Measurements from ENCODE around the gene SEMA3F. TPM values are rescaled to one million over a fixed set of nuclear protein-coding genes. Genes with fewer than 3 reads are reported as not detected.

The SEMA3F gene
- total and polyA plus RNA-seq, 2 donors (not counting 1 experiment from before 2014, with no cell fraction given): 5.1 to 9.7 TPM

DNA sequence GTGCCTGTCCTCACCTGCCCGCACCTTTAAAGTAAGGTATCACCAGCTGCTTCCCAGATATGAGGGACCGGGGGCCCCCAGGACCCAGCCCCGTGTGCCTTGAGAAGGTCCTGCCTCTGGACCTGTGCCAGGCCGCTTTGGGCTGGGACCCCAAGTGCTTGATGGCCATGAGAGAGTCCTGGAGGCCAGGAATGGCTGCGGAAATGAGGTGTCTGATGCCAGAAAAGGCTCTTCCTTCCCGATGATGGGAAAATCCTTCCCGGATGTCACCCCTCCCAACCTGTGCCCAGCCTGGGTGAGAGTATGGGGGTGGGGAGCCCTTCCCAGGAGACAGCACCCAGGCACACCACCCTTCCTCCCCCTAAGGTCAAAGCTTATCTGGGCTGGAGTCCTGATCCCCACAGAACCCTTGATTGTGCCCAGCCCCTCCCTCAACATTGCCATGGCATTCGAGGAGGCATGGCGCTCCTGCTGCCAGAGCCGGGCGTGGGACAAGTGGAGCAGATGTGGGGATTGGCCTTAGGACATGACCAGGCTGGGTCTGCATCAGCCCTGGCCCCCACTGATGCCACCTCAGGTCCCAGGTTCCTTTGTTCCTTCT lies 14.2 kb downstream of the SEMA3F start:
- Histone ChIP-seq H3K4me3 (replicated peaks in 1 of 4; ENCODE audit: control extremely low read depth in 1 of 4, insufficient read depth in 1 of 4, low read depth in 3 of 4, low read length in 4 of 4) (no peak overlapping the region), H2AFZ (ENCODE audit: low read length) (no peak overlapping the region), H3K36me3 (ENCODE audit: control insufficient read depth, insufficient read depth, low read length) (no peaks in the 10 kb centered on the region), H3K9me3 (ENCODE audit: control insufficient read depth, insufficient read depth, low read depth, low read length) (no peaks in the 10 kb centered on the region), H3K4me2 (ENCODE audit: extremely low read depth, insufficient read depth, low read length) (no peak overlapping the region), H3K27me3 (ENCODE audit: control insufficient read depth, insufficient read depth, low read length) (no peaks in the 10 kb centered on the region), H3K9ac (ENCODE audit: insufficient read depth, low read length) (no peak overlapping the region), H3K4me1 (ENCODE audit: control insufficient read depth, extremely low read depth, insufficient read depth, low read length) (peaks cover 20% of the 10 kb centered on the region), H4K20me1 (ENCODE audit: control insufficient read depth, extremely low read depth, insufficient read depth, low read length) (no peaks in the 10 kb centered on the region), H3K79me2 (ENCODE audit: control insufficient read depth, insufficient read depth, low read length) (no peaks in the 10 kb centered on the region), H3K27ac (ENCODE audit: insufficient read depth, low read length) (no peak overlapping the region)
- TF ChIP-seq, protein P1, sequence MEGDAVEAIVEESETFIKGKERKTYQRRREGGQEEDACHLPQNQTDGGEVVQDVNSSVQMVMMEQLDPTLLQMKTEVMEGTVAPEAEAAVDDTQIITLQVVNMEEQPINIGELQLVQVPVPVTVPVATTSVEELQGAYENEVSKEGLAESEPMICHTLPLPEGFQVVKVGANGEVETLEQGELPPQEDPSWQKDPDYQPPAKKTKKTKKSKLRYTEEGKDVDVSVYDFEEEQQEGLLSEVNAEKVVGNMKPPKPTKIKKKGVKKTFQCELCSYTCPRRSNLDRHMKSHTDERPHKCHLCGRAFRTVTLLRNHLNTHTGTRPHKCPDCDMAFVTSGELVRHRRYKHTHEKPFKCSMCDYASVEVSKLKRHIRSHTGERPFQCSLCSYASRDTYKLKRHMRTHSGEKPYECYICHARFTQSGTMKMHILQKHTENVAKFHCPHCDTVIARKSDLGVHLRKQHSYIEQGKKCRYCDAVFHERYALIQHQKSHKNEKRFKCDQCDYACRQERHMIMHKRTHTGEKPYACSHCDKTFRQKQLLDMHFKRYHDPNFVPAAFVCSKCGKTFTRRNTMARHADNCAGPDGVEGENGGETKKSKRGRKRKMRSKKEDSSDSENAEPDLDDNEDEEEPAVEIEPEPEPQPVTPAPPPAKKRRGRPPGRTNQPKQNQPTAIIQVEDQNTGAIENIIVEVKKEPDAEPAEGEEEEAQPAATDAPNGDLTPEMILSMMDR (conservative IDR thresholded peaks at IDR 0.05 in 1 of 2, IDR thresholded peaks at IDR 0.05 in 1 of 2; ENCODE audit: low read depth in 1 of 2, low read length in 2 of 2): no peak
- no peak for TF ChIP-seq EZH2 (IDR thresholded peaks at IDR 0.05; ENCODE audit: low read length, missing control alignments)
- no peak for DNase-seq (ENCODE audit: low read depth in 2 of 2)

DNA sequence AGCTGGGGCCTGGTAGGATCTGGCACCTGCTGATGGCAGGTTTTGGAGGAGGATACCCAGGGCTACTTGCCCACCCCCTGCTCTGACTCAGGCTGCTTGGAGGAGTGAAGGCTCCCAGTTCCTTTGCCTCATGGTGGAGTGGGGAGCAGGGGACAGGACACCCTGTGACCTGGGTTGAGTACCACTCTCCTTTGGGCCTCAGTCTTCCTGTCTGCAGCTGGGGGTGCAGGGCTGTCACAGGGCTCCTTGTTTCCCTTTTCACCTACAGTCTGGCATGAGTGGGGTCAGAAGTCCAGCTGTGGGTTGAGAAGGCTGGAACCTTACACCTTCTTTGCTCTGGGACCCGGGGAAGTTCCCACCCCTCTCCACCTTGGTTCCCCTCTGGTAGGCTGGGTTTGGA lies 14.7 kb downstream of the SEMA3F start:
- no peaks in the 10 kb centered on the region for H3K79me2 ChIP-seq (ENCODE audit: control insufficient read depth, insufficient read depth, low read length)
- DNase-seq (ENCODE audit: low read depth in 2 of 2): no peak
- no peaks in the 10 kb centered on the region for H4K20me1 ChIP-seq (ENCODE audit: control insufficient read depth, extremely low read depth, insufficient read depth, low read length)
- H2AFZ ChIP-seq (ENCODE audit: low read length): no peak overlapping the region
- H3K9ac ChIP-seq (ENCODE audit: insufficient read depth, low read length): no peak overlapping the region
- H3K27me3 ChIP-seq (ENCODE audit: control insufficient read depth, insufficient read depth, low read length): no peaks in the 10 kb centered on the region
- no peak for TF ChIP-seq EZH2 (IDR thresholded peaks at IDR 0.05; ENCODE audit: low read length, missing control alignments)
- TF ChIP-seq, protein P1 (conservative IDR thresholded peaks at IDR 0.05 in 1 of 2, IDR thresholded peaks at IDR 0.05 in 1 of 2; ENCODE audit: low read depth in 1 of 2, low read length in 2 of 2): no peak
- no peak overlapping the region for H3K4me3 ChIP-seq (replicated peaks in 1 of 4; ENCODE audit: control extremely low read depth in 1 of 4, insufficient read depth in 1 of 4, low read depth in 3 of 4, low read length in 4 of 4)
- no peak overlapping the region for H3K4me2 ChIP-seq (ENCODE audit: extremely low read depth, insufficient read depth, low read length)
- H3K27ac ChIP-seq (ENCODE audit: insufficient read depth, low read length): no peak overlapping the region
- no peaks in the 10 kb centered on the region for H3K36me3 ChIP-seq (ENCODE audit: control insufficient read depth, insufficient read depth, low read length)
- H3K9me3 ChIP-seq (ENCODE audit: control insufficient read depth, insufficient read depth, low read depth, low read length): no peaks in the 10 kb centered on the region
- peaks cover 14% of the 10 kb centered on the region for H3K4me1 ChIP-seq (ENCODE audit: control insufficient read depth, extremely low read depth, insufficient read depth, low read length)

DNA sequence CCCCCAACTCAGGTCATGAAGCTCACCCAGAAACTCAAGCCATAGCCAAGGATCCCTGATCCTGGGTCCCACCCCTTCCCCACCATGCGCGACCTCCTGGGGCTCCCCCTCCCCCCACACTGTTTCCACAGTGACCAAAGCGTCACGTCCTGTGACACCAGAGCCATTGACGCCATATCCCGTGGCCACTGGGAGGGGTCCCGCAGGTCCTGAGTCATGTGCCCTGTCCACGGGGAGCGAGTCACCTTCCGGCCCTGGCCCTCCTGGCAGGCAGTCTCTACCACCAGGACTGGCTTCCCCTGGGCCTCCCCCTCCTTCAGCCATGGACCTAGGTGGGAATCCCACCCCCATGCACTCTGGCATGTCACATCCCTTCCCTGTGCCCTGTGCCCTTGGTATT lies 15.6 kb downstream of the SEMA3F start:
- no peak for TF ChIP-seq EZH2 (IDR thresholded peaks at IDR 0.05; ENCODE audit: low read length, missing control alignments)
- TF ChIP-seq, protein P1 (conservative IDR thresholded peaks at IDR 0.05 in 1 of 2, IDR thresholded peaks at IDR 0.05 in 1 of 2; ENCODE audit: low read depth in 1 of 2, low read length in 2 of 2): no peak
- no peaks in the 10 kb centered on the region for H3K36me3 ChIP-seq (ENCODE audit: control insufficient read depth, insufficient read depth, low read length)
- H3K4me2 ChIP-seq (ENCODE audit: extremely low read depth, insufficient read depth, low read length): no peak overlapping the region
- no peak overlapping the region for H3K9ac ChIP-seq (ENCODE audit: insufficient read depth, low read length)
- H3K79me2 ChIP-seq (ENCODE audit: control insufficient read depth, insufficient read depth, low read length): no peaks in the 10 kb centered on the region
- H4K20me1 ChIP-seq (ENCODE audit: control insufficient read depth, extremely low read depth, insufficient read depth, low read length): no peaks in the 10 kb centered on the region
- H3K4me3 ChIP-seq (replicated peaks in 1 of 4; ENCODE audit: control extremely low read depth in 1 of 4, insufficient read depth in 1 of 4, low read depth in 3 of 4, low read length in 4 of 4): no peak overlapping the region
- H3K9me3 ChIP-seq (ENCODE audit: control insufficient read depth, insufficient read depth, low read depth, low read length): no peaks in the 10 kb centered on the region
- peaks cover 7% of the 10 kb centered on the region for H3K4me1 ChIP-seq (ENCODE audit: control insufficient read depth, extremely low read depth, insufficient read depth, low read length)
- H3K27ac ChIP-seq (ENCODE audit: insufficient read depth, low read length): no peak overlapping the region
- no peak overlapping the region for H2AFZ ChIP-seq (ENCODE audit: low read length)
- DNase-seq (ENCODE audit: low read depth in 2 of 2): peak; percentile 73 to 88
- no peaks in the 10 kb centered on the region for H3K27me3 ChIP-seq (ENCODE audit: control insufficient read depth, insufficient read depth, low read length)

All from fibroblast of lung (primary cell).